ENCODE data around the gene TEC. TPM values are rescaled to one million over a fixed set of nuclear protein-coding genes. Genes with fewer than 3 reads are reported as not detected.
"Not testable (repeated sequence)": the region's sequence is repeated elsewhere in the genome, so short reads cannot be mapped to it uniquely, and the experiment has no call there.

The TEC gene
- total RNA-seq, 1 donor from 2014 or later, result 3.8 TPM

DNA sequence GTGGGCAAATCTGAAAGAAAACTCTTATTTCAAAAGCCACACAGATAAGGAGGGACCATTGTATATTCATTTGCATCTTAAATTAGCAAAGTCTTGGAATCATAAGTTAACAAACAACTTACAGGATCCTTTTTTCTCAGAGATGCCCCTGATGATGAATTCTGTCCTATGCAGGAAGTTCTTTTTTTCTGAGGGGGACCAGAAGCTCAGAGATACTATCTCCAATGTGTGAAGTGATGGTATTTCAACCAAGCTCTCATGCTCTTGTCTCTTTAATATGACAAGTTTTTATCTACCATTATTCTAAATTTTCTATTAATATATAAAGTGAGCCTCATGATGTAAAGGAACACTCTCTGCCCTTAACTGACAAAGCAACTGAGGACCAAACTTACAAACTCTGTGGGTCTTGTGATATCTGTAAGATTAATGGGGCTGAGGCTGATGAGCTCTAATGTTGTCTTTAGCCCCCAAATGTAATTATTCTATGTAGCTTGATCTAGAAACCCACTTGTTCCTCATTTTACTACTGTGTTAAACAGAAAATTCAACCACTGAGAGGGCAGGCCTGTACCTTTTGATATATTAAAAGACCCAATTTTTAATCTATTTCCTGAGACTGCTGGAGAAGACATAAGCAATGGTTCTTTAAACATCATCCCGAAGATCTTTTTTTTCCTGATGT is 27.0 kb downstream of the TEC start:
- no peak for DNase-seq (ENCODE audit: low spot score)

DNA sequence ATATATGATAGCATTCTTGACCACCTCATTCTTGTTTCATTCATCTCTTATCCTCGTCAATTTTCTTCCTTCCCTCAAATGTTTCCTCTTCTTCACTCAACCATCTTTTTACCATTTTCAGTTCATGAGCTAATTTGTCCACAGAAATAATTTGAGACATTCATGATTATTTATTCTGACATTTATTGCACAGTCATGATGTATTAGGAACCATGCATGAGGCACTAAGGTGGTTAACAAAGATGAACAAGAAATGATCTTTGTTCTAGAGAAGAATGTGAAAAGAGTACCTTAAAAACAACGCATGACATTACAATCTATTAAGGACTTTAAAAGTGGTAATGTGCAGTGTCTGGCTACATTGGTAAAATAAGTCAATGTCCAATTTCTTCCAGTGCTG is 27.9 kb downstream of the TEC start:
- DNase-seq (ENCODE audit: low spot score), result no peak

DNA sequence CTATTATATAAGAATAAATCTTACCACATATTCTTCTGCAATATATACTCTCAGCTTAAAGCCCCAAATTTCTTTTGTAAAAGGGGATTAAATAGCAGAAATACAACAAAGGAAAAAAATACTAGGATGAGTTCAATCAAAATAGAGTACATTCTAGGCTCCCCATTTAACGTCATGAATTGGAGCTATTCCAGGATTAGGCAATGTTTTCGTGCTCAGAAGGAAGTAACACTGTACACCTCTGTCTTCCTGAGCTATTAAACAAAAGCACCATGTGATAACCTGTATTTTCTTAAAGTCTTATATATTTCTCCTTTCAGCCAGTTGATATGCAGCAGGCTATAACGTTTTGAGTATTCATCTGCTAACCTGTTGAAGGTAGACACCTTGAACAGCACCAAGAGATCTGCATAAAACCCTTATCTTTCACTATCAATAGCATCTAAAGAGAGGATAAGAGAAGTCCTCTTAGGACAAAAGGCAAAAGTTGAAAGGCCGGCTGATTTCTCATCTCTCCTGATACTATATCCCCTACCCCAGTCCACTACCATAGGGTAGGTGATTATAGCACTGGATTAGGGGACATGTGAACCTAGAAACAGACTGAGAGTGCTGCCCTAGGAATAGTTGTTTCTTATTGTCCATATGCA is 31.5 kb downstream of the TEC start:
- no peak for DNase-seq (ENCODE audit: low spot score)

DNA sequence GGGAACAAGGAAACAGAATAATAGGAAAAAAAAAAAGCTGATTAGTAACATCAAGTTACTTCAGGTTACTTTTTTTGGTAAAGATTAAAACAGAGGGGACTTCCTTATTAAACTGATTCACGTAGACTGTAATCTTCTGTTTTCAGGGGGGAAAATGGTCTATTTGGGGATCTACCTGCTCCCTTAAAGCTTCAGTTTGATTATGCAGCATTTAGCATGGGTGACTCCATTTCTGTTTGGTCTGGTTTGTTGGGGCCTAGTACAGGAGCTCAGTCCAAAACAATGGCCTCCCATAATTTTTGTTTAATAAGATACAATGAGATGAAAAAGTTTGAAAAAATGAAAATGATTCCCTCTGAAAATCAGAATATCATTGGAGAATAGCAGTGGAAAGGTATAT is 34.6 kb downstream of the TEC start:
- no peak for DNase-seq (ENCODE audit: low spot score)

DNA sequence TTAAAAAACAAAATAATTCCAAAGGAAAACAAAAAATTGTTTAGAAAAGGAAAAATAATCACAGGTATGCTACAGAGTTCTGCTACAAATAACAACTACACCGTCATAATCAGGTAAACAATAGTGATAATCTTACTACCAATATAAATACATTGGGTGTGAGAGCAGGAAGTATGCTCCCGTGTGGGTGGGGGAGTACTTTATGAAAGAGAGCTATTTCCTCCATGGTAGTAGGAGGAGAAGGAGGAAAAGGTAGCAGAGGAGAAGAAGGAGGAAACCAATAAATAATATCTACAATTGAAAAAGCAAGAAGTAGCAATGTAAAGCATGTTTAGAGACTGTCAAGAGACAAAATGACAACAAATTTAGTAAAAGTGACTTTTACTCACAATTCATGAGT is 35.1 kb downstream of the TEC start:
- DNase-seq (ENCODE audit: low spot score), result no peak

DNA sequence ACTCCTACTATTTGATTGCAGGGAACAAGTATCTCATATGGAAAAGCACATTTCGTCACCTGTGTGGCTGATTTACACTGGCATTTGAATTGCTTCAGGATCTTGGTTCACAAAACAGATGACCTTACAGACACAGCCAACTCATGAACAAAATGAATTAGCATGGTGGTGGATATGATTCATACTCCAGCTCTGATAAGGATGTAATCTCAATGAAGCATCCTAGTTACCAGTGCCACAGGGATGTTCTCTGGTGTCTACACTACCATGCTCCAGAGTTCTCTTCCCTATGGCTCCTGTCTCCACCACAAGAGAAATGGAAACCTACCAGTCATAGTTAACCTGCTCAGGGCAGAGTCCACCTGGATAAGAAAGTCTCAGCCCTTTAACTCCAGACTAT is 40.7 kb downstream of the TEC start:
- DNase-seq (ENCODE audit: low spot score), result no peak

DNA sequence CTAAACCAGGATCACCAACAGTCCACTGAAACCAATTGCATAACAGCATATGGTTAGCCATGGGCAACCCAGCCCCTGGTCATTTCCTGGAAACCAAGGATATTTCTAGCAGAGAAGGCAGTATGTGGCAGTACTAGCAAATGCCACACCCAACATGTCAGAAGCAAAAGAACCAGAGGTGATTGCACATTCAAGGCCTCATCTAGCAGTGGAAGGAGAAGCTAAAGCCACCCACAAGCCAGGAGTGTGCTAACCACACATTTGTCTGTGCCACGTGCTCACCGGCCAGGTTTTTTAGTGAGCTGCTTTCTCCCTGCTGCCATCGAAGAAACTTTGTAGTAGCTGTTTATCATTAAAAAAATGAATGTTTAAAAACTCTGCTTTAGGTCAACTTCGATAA is 42.0 kb downstream of the TEC start:
- no peak for DNase-seq (ENCODE audit: low spot score)

DNA sequence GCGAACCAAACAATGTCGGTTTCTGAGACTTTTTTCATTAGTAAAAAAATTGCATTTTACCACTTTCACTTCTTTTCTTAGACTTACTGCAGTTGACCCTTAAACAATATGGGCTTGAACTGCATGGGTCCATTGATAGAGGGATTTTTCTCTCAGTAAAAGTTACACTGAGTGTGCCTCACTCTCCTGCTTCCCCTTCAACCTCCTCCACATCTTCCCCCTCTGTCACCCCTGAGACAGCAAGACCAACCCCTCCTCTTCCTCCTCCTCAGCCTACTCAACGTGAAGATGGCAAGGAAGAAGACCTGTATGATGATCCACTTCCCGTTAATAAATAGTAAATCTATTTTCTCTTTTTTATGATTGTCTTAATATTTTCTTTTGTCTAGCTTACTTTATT is 43.4 kb downstream of the TEC start:
- no peak for DNase-seq (ENCODE audit: low spot score)

DNA sequence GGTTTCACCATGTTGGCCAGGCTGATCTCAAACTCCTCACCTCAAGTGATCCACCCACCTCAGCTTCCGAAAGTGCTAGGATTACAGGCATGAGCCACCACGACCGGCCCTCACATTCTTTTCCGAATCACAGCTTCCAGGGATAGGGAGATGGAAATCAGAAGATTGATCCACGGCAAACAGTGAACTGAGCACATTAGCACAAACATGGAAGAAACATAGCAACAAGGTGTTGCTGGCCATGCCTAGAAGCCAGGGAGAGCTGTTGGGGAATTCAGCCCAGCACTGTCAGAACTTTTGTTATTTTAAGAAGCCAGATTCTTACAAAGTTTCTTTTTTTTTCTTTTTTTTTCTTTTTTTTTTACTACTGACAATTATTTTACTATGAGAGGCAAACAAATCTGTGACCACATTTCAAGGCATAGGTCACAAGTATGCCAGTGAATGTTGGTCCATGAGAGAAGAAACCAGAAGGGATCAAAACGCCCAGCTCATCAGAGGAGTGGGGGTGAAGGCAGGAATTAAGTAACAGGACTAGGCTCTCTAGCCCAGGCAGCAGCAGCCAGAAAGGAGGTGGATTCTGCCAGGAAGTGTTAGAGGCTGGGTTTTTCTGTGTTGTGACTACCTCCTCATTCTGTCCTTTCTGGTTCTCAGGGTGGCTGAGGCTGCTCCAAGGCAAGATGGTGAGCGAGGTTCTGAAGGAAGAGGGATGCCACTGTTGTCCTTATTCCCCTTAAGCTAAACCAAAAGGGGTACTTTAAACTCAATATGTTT is 44.1 kb downstream of the TEC start:
- DNase-seq (ENCODE audit: low spot score), result no peak

DNA sequence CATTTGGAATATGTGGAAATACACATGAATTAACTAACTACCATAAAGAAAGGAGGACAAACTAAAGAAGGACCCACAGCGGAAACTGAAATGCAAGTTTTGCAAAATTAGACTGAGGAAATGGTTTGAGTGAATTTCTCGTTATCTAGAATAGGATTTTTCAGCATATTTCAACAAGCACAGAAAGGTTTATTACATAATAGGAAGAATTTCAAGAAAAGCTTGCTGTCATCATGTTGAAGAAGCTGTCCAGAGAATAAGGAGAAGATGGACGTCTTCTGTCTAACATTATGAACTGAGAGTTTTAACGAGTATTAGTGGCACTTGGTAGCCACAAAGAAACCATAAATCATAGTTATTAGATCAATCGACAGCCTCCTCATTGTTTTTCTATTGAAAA is 45.0 kb downstream of the TEC start:
- DNase-seq (ENCODE audit: low spot score), result no peak

DNA sequence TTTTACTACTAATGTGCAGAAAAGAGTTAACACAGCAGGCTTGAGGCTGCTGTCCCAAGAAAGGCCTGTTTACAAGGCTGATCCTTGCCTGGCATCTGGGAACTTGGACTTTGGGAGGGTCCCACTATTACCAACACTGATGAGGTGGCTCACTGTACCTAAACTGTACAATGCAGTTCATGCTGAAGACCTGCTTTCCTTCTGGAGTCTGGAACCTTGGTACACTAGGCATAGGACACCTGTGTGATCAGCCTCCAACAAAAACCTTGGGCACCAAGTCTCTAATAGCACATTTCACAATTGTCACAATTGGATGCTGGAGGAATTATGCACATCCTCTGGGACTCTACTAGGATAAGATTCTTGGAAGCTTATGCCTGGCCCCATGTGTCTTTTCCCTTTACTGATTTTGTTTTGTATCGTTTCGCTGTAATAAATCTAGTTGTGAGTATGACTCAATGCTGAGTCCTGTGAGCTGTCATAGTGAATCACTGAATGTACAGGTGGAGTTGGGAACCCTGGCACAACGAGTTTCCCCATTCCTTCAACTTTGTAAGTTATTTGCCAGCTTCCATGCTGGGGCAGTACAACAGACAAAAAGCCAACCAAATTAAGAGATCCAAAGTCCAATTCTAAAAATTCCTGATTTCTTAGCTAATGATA is 45.9 kb downstream of the TEC start:
- no peak for DNase-seq (ENCODE audit: low spot score)

DNA sequence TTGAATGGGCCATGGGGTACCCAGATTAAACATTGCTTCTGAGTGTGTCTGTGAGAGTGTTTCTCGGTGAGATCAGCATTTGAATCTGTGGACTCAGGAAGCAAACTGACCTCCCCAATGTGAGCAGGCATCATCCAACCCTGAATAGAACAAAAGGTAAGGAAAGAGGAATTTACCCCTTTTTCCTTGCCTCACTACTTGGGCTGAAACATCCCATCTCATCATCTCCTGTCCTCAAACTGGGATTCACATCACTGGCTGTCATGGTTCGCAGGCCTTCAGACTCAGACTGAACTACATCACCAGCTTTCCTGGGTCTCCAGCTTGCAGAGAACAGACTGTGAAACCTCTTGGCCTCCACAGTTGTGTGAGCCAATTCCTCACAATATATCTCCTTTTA is 47.1 kb downstream of the TEC start:
- DNase-seq (ENCODE audit: low spot score), result no peak

DNA sequence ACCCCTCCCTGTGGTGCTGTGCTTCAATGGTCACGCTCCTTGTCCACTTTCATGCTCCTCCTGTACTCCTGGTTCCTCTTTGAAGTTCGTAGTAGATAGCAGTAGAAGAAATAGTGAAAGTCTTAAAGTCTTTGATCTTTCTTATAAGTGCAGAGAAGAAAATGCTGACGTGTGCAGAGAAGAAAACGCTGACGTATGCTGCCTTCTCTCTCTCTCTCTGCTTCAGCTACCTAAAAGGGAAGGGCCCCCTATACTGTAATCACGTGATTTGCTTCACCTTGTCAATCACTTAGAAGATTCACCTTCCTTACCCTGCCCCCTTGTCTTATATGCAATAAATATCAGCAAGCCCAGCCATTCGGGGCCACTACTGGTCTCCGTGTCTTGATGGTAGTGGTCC is 50.2 kb downstream of the TEC start:
- DNase-seq (ENCODE audit: low spot score), result not testable (repeated sequence)

DNA sequence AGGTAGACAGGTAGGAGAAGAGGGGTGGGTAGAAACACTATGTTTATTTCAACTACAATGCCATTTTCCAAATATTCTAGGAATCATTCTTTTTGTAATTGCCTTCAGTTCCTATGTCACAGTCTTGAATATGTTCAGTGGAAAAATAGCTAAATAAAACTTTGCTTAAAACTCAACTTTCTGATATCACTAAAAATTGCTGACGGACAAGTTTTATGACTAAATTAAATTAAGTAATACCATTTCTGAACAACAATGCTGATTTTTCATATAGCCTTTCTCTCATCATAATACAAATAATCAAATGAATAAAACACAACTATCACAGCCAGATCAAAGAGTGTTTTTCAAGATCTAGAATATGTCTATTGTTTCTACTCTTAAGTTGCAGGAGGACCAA is 53.1 kb downstream of the TEC start:
- DNase-seq (ENCODE audit: low spot score), result no peak

DNA sequence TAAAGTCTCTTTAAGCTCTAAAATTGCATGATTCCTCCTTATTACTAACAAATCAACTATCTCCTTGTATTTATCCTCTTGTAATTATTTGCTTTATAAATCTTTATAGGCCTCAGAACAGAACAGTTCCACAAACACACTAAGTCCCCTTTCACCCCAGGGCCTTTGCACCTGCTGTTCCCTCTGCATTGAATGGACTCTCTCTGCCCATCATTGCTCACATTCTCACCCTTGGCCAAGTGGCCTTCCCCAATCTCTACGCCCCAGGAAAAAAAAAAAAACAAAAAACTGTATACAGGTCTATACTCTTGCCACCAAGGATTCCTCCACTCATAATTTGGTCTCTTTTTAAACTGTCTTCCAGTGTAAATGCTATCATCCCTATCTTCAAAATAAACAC is 53.7 kb downstream of the TEC start:
- DNase-seq (ENCODE audit: low spot score), result no peak

DNA sequence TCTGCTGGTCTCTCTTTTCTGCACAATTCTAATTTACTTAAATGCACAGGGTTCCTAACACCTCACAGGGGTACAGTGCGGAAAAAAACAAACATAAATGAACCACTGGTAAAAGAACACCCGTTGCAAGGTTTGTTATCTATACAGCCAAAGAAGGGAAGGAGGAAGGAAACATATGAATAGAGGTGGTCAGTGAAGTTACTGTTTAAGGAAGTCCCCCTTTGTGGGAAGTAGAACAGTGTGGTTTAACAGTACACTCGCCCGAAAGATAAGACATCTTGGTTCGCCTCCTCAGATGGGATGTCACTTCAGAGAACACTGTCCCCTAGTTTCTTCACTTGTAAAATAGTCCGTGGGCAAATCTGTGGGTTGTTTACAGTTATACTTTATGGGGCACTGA is 57.5 kb downstream of the TEC start:
- DNase-seq (ENCODE audit: low spot score), result no peak

DNA sequence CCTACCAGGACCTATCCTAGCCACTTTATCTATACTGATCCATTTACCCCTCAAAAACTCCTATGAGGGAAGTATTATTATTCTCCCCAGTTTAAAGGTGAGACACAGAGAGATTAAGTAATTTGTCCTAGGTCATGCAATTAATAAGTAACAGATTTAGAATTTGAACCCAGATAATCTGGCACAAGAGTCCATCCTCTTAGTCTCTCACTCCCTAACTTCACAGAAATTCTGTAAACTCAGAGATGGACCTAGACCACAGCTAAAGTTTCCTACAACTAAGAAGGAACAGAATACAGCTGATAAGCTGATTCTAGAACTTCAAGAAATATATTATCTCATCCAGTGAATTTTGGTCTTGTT is 58.7 kb downstream of the TEC start:
- DNase-seq (ENCODE audit: low spot score), result no peak

DNA sequence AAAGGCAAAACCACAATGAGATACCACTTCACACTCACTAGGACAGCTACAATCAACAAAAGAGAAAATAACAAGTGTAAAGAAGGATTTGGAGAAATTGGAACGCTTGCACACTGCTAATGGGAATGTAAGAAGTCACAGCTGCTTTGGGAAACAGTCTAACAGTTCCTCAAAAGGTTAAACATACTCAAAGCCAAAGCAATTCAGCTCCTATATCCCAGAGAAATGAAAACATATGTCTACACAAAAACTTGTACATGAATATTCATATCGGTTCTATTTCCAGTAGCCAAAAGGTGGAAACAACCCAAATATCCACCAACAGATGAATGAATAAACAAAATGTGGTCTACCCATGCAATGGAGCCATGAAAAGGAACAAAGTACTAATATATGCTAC is 64.0 kb downstream of the TEC start:
- no peak for DNase-seq (ENCODE audit: low spot score)

DNA sequence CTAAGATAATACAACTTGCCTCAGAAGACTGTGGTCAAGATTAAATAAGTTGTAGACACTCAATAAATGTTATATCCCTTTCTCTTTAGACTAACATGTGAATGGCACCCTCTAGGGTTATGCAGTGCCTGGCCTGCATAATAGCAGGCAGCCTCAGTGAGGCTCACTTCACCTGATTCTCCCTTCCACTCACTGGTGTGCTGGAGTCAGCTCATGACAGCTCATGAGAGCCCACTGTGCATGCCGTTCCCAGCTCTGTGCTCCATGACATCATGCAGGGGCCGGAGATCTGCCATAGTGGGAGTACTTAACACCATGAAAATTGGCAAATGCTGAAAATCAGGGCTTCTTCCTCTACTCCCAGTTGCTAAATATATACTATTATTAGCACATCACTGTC is 64.5 kb downstream of the TEC start:
- no peak for DNase-seq (ENCODE audit: low spot score)

DNA sequence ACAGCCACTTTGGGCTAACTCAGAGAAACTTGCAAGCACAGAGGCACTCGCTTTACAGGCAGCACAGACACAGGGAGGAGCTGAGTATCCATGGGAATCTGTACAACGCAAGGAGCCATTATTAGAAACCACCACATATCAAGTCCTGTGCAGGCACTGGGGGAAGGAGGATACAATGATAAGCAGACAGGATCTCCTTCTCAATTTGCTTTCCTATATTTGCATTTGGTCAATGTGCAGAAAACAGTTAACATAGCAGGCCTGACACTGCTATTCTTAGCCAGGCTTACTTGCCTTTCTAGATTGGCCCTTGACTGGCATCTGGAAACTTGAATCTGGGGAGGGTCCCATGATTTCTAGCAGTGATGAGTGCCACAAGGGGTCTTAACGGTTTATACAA is 65.8 kb downstream of the TEC start:
- no peak for DNase-seq (ENCODE audit: low spot score)

DNA sequence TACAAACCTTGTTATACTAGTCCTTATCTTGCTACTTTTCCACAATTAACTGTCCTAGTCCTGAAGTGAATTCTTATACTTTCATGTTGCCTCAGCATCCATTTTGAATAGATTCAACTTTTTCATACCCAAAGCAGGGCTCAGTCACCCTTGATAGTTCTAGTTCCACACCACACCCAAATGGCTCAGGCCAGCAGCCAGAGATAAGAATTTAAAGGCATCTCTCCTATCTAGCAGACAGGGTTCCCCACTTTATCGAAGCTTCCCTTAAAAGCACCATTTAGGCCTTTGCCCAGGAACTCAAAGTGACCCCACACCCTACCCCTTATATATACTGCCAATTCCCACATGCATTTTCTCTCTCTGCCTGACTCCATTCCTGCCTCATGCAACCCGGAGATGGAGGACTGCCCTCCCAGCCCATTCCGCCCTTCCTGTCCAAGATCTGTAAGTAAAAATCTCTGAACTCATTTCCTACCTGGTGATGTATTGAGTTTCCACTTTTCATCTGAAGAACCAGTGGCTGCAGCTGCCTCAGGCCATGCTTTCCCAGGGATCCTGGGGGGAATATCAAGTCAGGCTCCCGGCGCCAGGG is 71.9 kb downstream of the TEC start:
- no peak for DNase-seq (ENCODE audit: low spot score)

DNA sequence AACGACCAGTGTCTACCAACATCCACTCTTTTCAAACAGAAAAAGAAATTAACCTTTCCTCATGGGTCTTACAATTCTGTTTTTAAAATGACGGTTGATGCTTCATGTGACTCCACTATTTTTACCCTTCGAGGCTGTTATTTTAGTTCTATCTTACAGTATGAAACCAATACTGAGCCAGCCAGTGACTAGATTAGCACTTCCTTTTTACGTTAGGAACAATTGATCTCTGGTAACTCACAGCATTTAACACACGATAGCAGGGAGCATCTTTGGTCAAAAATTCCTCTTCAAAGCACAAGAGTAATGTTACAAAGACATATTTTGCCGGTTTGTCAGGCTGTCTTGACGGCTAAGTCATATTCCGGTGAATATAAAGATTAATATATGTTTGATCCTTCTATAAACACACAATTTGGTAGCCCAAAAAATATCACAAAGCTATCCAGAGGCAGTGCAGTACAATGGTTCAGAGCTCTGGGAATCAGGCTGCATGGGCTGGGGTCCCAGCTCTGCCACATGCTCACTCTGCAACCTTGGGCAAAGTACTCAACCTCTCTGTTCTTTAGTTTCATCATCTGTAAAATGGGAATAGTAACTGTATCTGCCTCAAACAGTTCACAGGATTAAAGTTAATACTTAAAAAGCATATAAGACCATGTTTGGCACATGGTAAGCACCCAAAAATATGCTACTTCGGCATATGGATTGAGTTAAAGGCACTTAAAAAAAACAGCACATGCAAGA is 72.7 kb downstream of the TEC start:
- no peak for DNase-seq (ENCODE audit: low spot score)

All from mucosa of gallbladder (tissue), 1 donor.